ENCODE data around the gene RAMP2. TPM values are rescaled to one million over a fixed set of nuclear protein-coding genes. Genes with fewer than 3 reads are reported as not detected.
"Not testable (repeated sequence)": the region's sequence is repeated elsewhere in the genome, so short reads cannot be mapped to it uniquely, and the experiment has no call there.

RAMP2 gene
- 10 to 100 TPM; 51.3 to 90.6 (median 68.1) TPM for total RNA-seq

- TF ChIP-seq CTCF (IDR thresholded peaks at IDR 0.05) = no peak
- peak; percentile 53 for ATAC-seq (ENCODE audit: low FRiP score)
Measured at GRCh38 chr17:42760652-42761581, at the start of gene RAMP2. RAMP2 (plus strand) TSS chr17:42761227; CDS start chr17:42761262, 35 bp downstream.

GRCh38 chr17:42720996-42721583 is 39.9 kb upstream of the RAMP2 start:
- ATAC-seq (ENCODE audit: low FRiP score) (peak; percentile 71), DNase-seq (ENCODE audit: low spot score) (no peak)
- TF ChIP-seq CTCF (IDR thresholded peaks at IDR 0.05) = peak in 1 of 3 donors; percentile 49

More at GRCh38 chr17:42760652-42761581, at the start of gene RAMP2:
- peak; percentile 22 for DNase-seq (ENCODE audit: low spot score)

GRCh38 chr17:42723636-42724035 is 37.4 kb upstream of the RAMP2 start:
- DNase-seq (ENCODE audit: low spot score) (no peak), ATAC-seq (ENCODE audit: low FRiP score) (no peak)
- TF ChIP-seq CTCF (IDR thresholded peaks at IDR 0.05) = no peak

- TF ChIP-seq CTCF (IDR thresholded peaks at IDR 0.05) = no peak
- DNase-seq (ENCODE audit: low spot score) (no peak), ATAC-seq (ENCODE audit: low FRiP score) (no peak)
Measured at GRCh38 chr17:42725143-42725542, 35.9 kb upstream of the RAMP2 start.

GRCh38 chr17:42740699-42741098 is 20.3 kb upstream of the RAMP2 start:
- ATAC-seq (ENCODE audit: low FRiP score) (no peak), DNase-seq (ENCODE audit: low spot score) (no peak)
- TF ChIP-seq CTCF (IDR thresholded peaks at IDR 0.05) = no peak

- DNase-seq (ENCODE audit: low spot score); ATAC-seq (ENCODE audit: low FRiP score): not testable (repeated sequence)
Measured at GRCh38 chr17:42742916-42743315, 18.1 kb upstream of the RAMP2 start.

- ATAC-seq (ENCODE audit: low FRiP score) = no peak
- no peak for DNase-seq (ENCODE audit: low spot score)
- no peak for TF ChIP-seq CTCF (IDR thresholded peaks at IDR 0.05)
Measured at GRCh38 chr17:42743595-42744282, 17.3 kb upstream of the RAMP2 start.

All from omental fat pad (tissue), 4 donors.